ENCODE measurements around the gene LY6G6D. TPM values are rescaled to one million over a fixed set of nuclear protein-coding genes. Genes with fewer than 3 reads are reported as not detected.

The LY6G6D gene
- total and polyA plus RNA-seq, 2 of the 13 experiments (the other 11 are each of a cell fraction or from before 2014, with no cell fraction given) = not detected

DNA sequence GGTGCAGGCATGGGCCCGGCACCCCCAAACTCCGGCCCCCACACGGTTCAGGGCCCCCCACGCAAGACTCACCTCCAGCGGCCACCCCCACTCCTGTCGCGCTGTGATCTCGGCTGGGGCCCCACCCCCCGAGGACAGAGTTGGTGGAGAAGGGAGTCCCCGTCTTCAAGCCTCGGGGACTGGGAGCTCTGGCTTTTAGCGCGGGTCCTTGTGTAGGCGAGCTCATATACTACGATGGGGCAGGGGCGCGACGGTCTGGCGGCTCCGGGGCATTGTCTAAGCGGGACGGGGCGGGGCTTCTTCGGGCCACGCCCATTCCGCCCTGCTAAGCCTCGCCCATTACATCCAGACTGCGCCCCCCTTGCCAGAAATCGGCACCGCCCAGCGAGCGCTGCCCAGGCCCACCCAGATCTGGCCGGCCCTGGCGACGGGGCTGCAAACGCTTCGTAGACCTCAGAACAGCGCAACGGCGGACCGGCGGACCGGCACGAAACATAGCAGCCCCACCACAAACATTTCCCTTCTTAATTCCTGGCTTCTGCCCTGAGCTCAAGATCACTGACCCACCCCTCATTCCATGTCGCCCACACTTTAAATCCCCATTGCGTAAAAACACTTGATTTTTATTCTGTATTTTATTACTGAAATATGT is 15.0 kb downstream of the LY6G6D start (continued):
- TF ChIP-seq, protein P1, sequence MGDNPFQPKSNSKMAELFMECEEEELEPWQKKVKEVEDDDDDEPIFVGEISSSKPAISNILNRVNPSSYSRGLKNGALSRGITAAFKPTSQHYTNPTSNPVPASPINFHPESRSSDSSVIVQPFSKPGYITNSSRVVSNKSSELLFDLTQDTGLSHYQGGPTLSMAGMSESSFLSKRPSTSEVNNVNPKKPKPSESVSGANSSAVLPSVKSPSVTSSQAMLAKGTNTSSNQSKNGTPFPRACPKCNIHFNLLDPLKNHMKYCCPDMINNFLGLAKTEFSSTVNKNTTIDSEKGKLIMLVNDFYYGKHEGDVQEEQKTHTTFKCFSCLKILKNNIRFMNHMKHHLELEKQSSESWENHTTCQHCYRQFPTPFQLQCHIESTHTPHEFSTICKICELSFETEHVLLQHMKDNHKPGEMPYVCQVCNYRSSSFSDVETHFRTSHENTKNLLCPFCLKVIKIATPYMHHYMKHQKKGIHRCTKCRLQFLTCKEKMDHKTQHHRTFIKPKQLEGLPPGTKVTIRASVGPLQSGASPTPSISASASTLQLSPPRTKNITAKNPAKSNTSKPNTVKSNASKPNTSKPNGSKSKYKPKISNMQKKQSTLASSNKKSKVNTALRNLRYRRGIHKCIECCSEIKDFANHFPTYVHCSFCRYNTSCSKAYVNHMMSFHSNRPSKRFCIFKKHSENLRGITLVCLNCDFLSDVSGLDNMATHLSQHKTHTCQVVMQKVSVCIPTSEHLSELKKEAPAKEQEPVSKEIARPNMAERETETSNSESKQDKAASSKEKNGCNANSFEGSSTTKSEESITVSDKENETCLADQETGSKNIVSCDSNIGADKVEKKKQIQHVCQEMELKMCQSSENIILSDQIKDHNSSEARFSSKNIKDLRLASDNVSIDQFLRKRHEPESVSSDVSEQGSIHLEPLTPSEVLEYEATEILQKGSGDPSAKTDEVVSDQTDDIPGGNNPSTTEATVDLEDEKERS (CRISPR knock-in tag; IDR thresholded peaks at IDR 0.05) = peak; percentile 31
- TF ChIP-seq SATB2 (CRISPR knock-in tag; IDR thresholded peaks at IDR 0.05) (peak; percentile 40; the same call in 1 of the 2 replicates), JARID2 (CRISPR knock-in tag; IDR thresholded peaks at IDR 0.05; ENCODE audit: insufficient replicate concordance) (no peak), HNRNPH1 (optimal IDR thresholded peaks at IDR 0.05; ENCODE audit: low read depth, low read length) (no peak), PITX1 (CRISPR knock-in tag; IDR thresholded peaks at IDR 0.05) (no peak; the same call in 1 of the 2 replicates), RXRA (CRISPR knock-in tag; IDR thresholded peaks at IDR 0.05) (no peak), ZNF510 (CRISPR knock-in tag; IDR thresholded peaks at IDR 0.05; ENCODE audit: low read depth) (no peak), ZBTB20 (CRISPR knock-in tag; IDR thresholded peaks at IDR 0.05; ENCODE audit: borderline replicate concordance, low read depth) (no peak; the same call in 1 of the 2 replicates), SKI (IDR thresholded peaks at IDR 0.05; ENCODE audit: partially characterized antibody) (no peak), ZNF460 (CRISPR knock-in tag; IDR thresholded peaks at IDR 0.05; ENCODE audit: borderline replicate concordance) (peak; percentile 15; the same call in 1 of the 2 replicates), ZNF33A (CRISPR knock-in tag; IDR thresholded peaks at IDR 0.05; ENCODE audit: borderline replicate concordance) (peak; percentile 98), MAFF (IDR thresholded peaks at IDR 0.05; ENCODE audit: low read depth, low read length) (no peak), JUND (CRISPR knock-in tag; IDR thresholded peaks at IDR 0.05) (no peak; the same call in 1 of the 2 replicates), ZNF619 (CRISPR knock-in tag; IDR thresholded peaks at IDR 0.05) (no peak), ZBTB21 (CRISPR knock-in tag; IDR thresholded peaks at IDR 0.05) (no peak)
- TF ChIP-seq, protein P2, sequence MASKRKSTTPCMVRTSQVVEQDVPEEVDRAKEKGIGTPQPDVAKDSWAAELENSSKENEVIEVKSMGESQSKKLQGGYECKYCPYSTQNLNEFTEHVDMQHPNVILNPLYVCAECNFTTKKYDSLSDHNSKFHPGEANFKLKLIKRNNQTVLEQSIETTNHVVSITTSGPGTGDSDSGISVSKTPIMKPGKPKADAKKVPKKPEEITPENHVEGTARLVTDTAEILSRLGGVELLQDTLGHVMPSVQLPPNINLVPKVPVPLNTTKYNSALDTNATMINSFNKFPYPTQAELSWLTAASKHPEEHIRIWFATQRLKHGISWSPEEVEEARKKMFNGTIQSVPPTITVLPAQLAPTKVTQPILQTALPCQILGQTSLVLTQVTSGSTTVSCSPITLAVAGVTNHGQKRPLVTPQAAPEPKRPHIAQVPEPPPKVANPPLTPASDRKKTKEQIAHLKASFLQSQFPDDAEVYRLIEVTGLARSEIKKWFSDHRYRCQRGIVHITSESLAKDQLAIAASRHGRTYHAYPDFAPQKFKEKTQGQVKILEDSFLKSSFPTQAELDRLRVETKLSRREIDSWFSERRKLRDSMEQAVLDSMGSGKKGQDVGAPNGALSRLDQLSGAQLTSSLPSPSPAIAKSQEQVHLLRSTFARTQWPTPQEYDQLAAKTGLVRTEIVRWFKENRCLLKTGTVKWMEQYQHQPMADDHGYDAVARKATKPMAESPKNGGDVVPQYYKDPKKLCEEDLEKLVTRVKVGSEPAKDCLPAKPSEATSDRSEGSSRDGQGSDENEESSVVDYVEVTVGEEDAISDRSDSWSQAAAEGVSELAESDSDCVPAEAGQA (IDR thresholded peaks at IDR 0.05; ENCODE audit: low read depth) = no peak
- TF ChIP-seq, protein P2 (CRISPR knock-in tag; IDR thresholded peaks at IDR 0.05; ENCODE audit: borderline replicate concordance) = no peak
- TF ChIP-seq, protein P3, sequence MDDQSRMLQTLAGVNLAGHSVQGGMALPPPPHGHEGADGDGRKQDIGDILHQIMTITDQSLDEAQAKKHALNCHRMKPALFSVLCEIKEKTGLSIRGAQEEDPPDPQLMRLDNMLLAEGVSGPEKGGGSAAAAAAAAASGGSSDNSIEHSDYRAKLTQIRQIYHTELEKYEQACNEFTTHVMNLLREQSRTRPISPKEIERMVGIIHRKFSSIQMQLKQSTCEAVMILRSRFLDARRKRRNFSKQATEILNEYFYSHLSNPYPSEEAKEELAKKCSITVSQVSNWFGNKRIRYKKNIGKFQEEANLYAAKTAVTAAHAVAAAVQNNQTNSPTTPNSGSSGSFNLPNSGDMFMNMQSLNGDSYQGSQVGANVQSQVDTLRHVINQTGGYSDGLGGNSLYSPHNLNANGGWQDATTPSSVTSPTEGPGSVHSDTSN (CRISPR knock-in tag; IDR thresholded peaks at IDR 0.05; ENCODE audit: borderline replicate concordance) = no peak
- TF ChIP-seq, protein P4, sequence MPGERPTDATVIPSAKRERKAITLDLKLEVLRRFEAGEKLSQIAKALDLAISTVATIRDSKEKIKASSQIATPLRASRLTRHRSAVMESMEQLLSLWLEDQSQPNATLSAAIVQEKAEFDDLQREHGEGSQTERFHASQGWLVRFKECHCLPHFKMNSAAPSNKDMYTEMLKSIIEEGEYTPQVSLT (CRISPR knock-in tag; IDR thresholded peaks at IDR 0.05; ENCODE audit: borderline replicate concordance, low read depth) = no peak

Data from HepG2 (cell line).